Activated T-cell treated with anti-CD3 and anti-CD28 coated beads, Interleukin-2, amount 50 U/mL, for 4 hours (primary cell): Measurements from ENCODE around the gene TEKT5. TPM values are rescaled to one million over a fixed set of nuclear protein-coding genes. Genes with fewer than 3 reads are reported as not detected.
"Not testable (repeated sequence)": the region's sequence is repeated elsewhere in the genome, so short reads cannot be mapped to it uniquely, and the experiment has no call there.

ENCODE experiments used
- ATAC-seq, 2 donors: fragments of 200-7000 bp; cut with Tn5 transposase; one replicate each; pipeline ENCODE4 v1.10.0; 2021
- DNase-seq: peaks from one replicate; pipeline ENCODE4 v3.0.0-alpha.2; 2020
- H3K27me3 Mint-ChIP-seq: one replicate; pipeline ENCODE4 v1.8.0; 2021; ENCODE audit warnings: low read depth, mixed read lengths
- H3K36me3 Mint-ChIP-seq: one replicate; pipeline ENCODE4 v1.8.0; 2022; ENCODE audit warnings: mixed read lengths; ENCODE audit not compliant: insufficient read depth
- H3K4me1 Mint-ChIP-seq: one replicate; pipeline ENCODE4 v1.8.0; 2021; ENCODE audit warnings: low read depth, mixed read lengths
- H3K4me3 Mint-ChIP-seq: one replicate; pipeline ENCODE4 v1.8.0; 2021; ENCODE audit warnings: mild to moderate bottlenecking, moderate library complexity, mixed read lengths
- H3K9me3 Mint-ChIP-seq: one replicate; pipeline ENCODE4 v1.8.0; 2021; ENCODE audit warnings: mixed read lengths
- total RNA-seq, 3 donors: library from RNA; stranded (reverse); gene quantifications; one replicate each; pipeline ENCODE4 v1.2.1, GENCODE V29; 2021

The TEKT5 gene
- total RNA-seq, 3 donors from 2014 or later, result not detected

GRCh38 chr16:10621216-10621949, 73.3 kb downstream of the TEKT5 start:
- not testable (repeated sequence) for H3K4me1 Mint-ChIP-seq, H3K36me3 Mint-ChIP-seq, H3K4me3 Mint-ChIP-seq, DNase-seq, ATAC-seq, H3K9me3 Mint-ChIP-seq
- peaks cover 24% of the 10 kb centered on the region for H3K27me3 Mint-ChIP-seq

GRCh38 chr16:10620120-10620519, 74.6 kb downstream of the TEKT5 start:
- Mint-ChIP-seq H3K4me3 (no peak overlapping the region), H3K36me3 (no peaks in the 10 kb centered on the region), H3K4me1 (no peaks in the 10 kb centered on the region), H3K27me3 (peaks cover 29% of the 10 kb centered on the region), H3K9me3 (no peaks in the 10 kb centered on the region)
- ATAC-seq (no peak), DNase-seq (no peak)

DNA sequence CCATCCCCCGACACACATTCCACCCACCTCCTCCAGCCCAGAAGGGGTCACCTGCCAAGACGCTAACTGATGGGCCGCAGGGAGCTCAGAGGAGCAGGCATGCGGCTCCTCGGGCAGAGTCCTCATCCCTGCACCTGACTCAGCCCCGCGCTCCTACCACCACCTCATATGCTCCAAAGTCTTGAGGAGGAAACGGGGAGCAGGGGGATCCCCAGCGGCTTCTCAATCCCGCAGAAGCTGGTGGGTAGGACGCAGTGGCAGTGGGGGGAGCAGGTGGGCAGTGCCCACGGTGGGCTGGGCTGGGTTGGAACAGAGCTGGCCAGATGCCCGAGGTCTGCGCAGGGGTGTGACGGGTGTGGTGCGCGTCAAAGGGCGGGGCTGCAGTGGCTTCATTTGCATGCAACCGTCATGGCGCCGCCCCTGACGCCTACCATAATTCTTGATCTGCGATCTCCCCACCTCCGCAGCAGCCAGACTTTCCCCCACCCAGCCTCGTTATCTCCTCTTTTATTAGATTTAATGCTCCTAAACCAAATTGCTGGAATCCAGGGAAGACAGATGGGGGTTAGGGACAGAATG, 75.4 kb downstream of the TEKT5 start:
- no peaks in the 10 kb centered on the region for H3K9me3 Mint-ChIP-seq
- no peaks in the 10 kb centered on the region for H3K36me3 Mint-ChIP-seq
- H3K27me3 Mint-ChIP-seq, result peaks cover 29% of the 10 kb centered on the region
- H3K4me3 Mint-ChIP-seq, result no peak overlapping the region
- DNase-seq (no peak), ATAC-seq (peak in 1 of 2 donors; percentile 35)
- H3K4me1 Mint-ChIP-seq, result no peaks in the 10 kb centered on the region

DNA sequence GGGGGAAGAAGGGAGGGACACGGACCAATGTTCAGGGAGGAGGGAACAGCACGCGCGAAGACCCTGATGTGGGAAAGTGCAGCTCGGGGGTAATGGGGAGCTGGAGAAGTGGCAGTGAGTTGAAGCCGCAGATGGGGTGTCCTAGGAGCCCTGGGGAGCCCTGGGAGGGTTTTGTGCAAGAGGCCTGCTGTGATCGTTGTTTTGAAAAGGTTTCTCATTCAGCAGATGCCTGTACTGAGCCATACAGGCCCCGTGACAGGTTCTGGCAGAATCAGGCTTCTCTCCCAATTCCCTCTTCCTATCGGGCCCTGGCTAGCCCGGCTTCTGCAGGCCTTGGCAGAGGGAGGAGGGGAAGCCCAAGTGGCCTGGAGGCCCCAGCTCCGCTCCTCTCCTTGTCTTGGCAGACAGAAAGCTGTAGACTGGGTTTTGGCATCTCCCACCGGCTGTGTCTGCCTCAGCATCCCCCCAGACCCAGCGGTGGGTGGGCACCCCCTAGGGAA, 76.0 kb downstream of the TEKT5 start:
- H3K4me3 Mint-ChIP-seq, result no peak overlapping the region

GRCh38 chr16:10617662-10618420, 76.9 kb downstream of the TEKT5 start:
- H3K27me3 Mint-ChIP-seq, result peaks cover 31% of the 10 kb centered on the region
- no peaks in the 10 kb centered on the region for H3K9me3 Mint-ChIP-seq
- ATAC-seq (no peak), DNase-seq (no peak)
- no peaks in the 10 kb centered on the region for H3K4me1 Mint-ChIP-seq
- no peak overlapping the region for H3K4me3 Mint-ChIP-seq
- no peaks in the 10 kb centered on the region for H3K36me3 Mint-ChIP-seq

More for the DNA sequence above, 76.0 kb downstream of the TEKT5 start:
- Mint-ChIP-seq H3K4me1 (no peaks in the 10 kb centered on the region), H3K36me3 (no peaks in the 10 kb centered on the region), H3K9me3 (no peaks in the 10 kb centered on the region), H3K27me3 (peaks cover 29% of the 10 kb centered on the region)
- DNase-seq, result no peak
- no peak for ATAC-seq

DNA sequence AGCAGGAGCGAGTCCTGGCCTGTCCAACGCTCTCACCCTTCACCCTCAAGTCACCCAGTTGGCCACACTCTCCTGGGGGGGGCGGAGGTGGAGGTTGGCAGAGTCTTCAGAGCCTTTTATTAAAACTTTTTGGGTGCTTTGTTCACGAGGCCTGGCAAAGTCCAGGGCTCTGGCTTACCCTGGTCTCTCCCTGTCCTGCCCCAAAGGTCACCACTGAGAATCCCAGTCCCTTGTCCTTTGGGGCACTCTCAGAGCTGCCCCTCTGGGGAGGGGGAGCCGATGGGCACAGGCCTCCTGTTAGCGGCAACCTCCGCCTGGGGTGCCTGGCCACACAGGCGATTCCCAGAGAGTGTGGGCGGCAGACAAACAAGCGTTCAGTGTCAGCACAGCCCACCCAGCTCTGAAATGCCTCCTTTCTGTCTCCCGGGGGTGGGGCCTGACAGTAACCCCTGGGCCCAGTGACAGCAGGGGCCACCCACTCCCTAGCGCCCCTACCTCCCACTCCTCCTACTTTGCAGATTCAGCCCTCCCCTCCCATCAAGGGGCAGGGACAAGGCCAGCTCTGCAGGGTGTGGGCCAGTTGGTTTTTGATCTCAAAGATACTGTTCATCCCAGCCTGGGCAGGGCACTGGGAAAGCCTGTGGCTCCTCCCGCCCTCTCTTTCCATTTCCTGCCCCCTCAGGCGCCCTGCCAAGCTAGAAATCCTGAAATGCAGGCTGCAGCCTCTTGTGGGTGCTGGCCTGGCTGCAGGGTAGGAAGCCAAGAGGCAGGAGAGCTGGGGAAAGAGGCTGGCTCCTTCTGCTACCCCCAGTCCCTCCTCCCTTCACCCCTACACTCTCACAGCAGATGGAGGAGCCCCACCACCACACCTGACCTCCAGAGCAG, 77.7 kb downstream of the TEKT5 start:
- Mint-ChIP-seq H3K4me3 (no peak overlapping the region), H3K36me3 (no peaks in the 10 kb centered on the region), H3K4me1 (no peaks in the 10 kb centered on the region), H3K9me3 (no peaks in the 10 kb centered on the region), H3K27me3 (peaks cover 33% of the 10 kb centered on the region)
- ATAC-seq, result no peak
- no peak for DNase-seq

- Mint-ChIP-seq H3K9me3 (no peaks in the 10 kb centered on the region), H3K36me3 (no peaks in the 10 kb centered on the region), H3K4me1 (no peaks in the 10 kb centered on the region), H3K4me3 (no peak overlapping the region), H3K27me3 (peaks cover 35% of the 10 kb centered on the region)
- no peak for DNase-seq
- ATAC-seq, result no peak
Observed at GRCh38 chr16:10616419-10616755, 78.3 kb downstream of the TEKT5 start.

GRCh38 chr16:10614685-10615084, 80.0 kb downstream of the TEKT5 start:
- Mint-ChIP-seq H3K9me3 (no peaks in the 10 kb centered on the region), H3K4me1 (no peaks in the 10 kb centered on the region), H3K27me3 (peaks cover 30% of the 10 kb centered on the region), H3K36me3 (no peaks in the 10 kb centered on the region), H3K4me3 (no peak overlapping the region)
- DNase-seq, result no peak
- no peak for ATAC-seq

DNA sequence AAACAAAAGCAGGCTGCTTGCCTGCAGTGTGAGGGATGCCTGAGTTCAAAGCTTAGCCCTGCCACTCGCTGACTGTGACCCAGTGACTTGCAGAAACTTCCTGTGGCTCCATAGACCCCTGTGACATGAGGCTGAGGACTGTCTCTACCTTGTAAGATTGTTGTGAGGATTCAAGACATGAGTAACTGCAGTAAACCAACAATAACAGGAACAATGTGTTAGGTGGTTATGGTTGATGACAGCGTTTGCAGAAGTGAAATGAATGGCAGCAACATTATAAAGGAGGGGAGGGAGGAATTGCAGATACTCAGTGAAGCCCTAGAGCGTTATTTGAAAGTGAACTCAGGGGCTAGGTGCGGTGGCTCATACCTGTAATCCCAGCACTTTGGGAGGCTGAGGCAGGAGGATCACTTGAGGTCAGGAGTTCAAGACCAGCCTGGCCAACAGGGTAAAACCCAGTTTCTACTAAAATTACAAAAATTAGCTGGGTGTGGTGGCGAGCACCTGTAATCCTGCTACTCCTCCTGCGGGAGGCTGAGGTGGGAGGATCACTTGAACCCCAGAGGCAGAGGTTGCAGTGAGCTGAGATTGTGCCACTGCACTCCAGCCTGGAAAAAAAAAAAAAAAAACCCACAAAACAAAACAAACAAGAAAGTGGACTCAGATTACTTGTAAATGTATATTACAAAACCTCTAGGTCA, 80.8 kb downstream of the TEKT5 start:
- DNase-seq, result no peak

GRCh38 chr16:10612649-10613179, 82.0 kb downstream of the TEKT5 start:
- DNase-seq (no peak), ATAC-seq (no peak)
- H3K4me1 Mint-ChIP-seq, result no peaks in the 10 kb centered on the region
- peaks cover 18% of the 10 kb centered on the region for H3K27me3 Mint-ChIP-seq
- no peaks in the 10 kb centered on the region for H3K9me3 Mint-ChIP-seq
- H3K36me3 Mint-ChIP-seq, result no peaks in the 10 kb centered on the region
- no peak overlapping the region for H3K4me3 Mint-ChIP-seq

More for the DNA sequence above, 80.8 kb downstream of the TEKT5 start:
- Mint-ChIP-seq H3K36me3 (no peaks in the 10 kb centered on the region), H3K27me3 (peaks cover 26% of the 10 kb centered on the region), H3K9me3 (no peaks in the 10 kb centered on the region), H3K4me3 (no peak overlapping the region), H3K4me1 (no peaks in the 10 kb centered on the region)
- ATAC-seq, result peak; percentile 34 to 41

- ATAC-seq, result no peak
- H3K36me3 Mint-ChIP-seq, result no peaks in the 10 kb centered on the region
- H3K9me3 Mint-ChIP-seq, result no peaks in the 10 kb centered on the region
- no peak overlapping the region for H3K4me3 Mint-ChIP-seq
- DNase-seq, result no peak
- H3K27me3 Mint-ChIP-seq, result peaks cover 13% of the 10 kb centered on the region
- H3K4me1 Mint-ChIP-seq, result no peaks in the 10 kb centered on the region
Observed at GRCh38 chr16:10611825-10612342, 82.8 kb downstream of the TEKT5 start.

DNA sequence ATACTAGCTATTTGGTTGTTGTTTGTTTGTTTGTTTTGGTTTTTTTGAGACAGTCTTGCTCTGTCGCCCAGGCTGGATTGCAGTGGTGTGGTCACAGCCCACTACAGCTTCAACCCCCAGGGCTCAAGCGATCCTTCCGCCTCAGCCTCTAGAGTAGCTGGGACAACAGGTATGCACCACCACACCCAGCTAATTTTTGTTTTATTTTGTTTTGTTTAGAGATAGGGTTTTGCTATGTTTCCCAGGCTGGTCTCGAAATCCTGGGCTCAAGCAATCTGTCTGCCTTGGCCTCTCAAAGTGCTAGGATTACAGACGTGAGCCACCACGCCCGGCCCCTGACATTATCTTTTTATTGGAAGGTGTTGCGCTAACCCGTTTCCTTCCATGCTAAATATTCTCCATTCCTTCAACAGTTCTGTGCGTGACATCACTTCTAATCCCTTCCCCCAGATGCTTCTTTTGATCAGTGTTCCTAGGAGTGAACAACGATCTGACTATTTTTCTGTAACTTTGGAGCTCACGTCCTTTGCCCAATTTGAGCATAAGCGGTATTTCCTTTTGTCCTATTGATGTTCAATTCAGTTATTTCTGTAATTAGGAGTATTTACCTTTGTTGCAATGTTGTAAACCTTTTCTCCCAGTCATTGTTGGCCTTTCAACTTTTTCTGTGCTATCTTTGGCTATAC, 84.1 kb downstream of the TEKT5 start:
- no peak for DNase-seq
- Mint-ChIP-seq H3K4me1 (no peaks in the 10 kb centered on the region), H3K36me3 (no peaks in the 10 kb centered on the region), H3K9me3 (no peaks in the 10 kb centered on the region), H3K27me3 (peaks cover 10% of the 10 kb centered on the region), H3K4me3 (no peak overlapping the region)
- no peak for ATAC-seq

- Mint-ChIP-seq H3K4me3 (no peak overlapping the region), H3K36me3 (no peaks in the 10 kb centered on the region), H3K27me3 (peaks cover 10% of the 10 kb centered on the region), H3K4me1 (no peaks in the 10 kb centered on the region), H3K9me3 (no peaks in the 10 kb centered on the region)
- DNase-seq (no peak), ATAC-seq (no peak)
Observed at GRCh38 chr16:10609402-10609774, 85.3 kb downstream of the TEKT5 start.
